Upper lobe of left lung (tissue), 4 donors: ENCODE data around the gene RAB11FIP4.

Experiments
- POLR2A ChIP-seq, 4 donors: fragments of 450-650 bp; IDR thresholded peaks; one replicate each; pipeline ENCODE4 v1.5.1; 2016 to 2017; ENCODE audit warnings: antibody characterized with exemption in 4 of 4, mild to moderate bottlenecking in 2 of 4
- TF ChIP-seq, protein P1 (sequence below), 6 experiments: fragments of 450-650 bp in 4 of 6; fragments of 200-600 bp in 2 of 6; sonication (generic) in 2 of 6; IDR thresholded peaks; one replicate each; pipeline ENCODE4 v1.5.1; 2016 to 2019; ENCODE audit warnings: antibody characterized with exemption in 6 of 6

DNA sequence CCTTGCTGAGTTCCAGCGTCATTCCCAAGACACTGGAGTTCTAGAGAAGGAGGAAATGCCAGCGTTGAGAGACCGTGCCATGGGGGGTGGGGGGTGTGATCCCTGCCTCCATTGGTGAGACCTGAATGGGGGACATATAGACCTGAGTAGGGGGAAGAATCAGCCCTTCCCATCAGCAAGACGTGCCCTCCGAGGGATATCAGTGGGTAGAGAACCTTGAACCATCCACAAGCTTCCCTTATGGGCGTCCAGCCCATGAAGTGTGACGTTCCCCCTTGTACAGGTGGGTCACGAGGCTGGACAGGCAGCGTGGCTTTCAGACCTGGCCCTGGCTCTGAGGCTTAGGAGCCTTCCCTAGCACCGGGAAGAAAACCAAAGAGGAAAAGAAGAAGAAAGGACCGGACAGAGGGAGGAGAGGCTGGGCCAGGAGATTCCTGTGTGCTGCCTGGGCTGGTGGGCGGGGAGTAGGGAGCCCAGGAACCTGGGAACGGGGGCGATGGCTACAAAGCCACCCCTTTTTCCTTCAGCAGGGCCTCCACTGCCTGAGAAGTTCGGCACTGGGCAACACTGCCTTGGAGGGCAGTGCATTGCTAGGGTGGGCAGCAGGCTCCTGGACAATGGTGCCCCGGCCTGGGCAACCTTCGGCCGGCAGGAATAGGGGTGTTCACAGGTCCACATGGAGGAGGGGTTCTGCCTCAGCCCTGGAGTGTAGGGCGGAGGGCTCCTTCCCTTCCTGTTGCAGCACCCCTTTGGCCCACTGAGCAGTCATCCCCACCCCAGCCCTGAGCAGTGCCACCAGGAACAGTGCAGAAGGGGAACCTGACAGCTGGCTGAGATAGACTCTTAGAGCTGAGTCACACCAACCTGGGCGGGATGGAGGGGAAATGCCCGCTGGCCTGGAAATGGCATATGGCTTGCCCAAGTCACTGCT is 7.2 kb downstream of the RAB11FIP4 start:
- TF ChIP-seq, protein P1, sequence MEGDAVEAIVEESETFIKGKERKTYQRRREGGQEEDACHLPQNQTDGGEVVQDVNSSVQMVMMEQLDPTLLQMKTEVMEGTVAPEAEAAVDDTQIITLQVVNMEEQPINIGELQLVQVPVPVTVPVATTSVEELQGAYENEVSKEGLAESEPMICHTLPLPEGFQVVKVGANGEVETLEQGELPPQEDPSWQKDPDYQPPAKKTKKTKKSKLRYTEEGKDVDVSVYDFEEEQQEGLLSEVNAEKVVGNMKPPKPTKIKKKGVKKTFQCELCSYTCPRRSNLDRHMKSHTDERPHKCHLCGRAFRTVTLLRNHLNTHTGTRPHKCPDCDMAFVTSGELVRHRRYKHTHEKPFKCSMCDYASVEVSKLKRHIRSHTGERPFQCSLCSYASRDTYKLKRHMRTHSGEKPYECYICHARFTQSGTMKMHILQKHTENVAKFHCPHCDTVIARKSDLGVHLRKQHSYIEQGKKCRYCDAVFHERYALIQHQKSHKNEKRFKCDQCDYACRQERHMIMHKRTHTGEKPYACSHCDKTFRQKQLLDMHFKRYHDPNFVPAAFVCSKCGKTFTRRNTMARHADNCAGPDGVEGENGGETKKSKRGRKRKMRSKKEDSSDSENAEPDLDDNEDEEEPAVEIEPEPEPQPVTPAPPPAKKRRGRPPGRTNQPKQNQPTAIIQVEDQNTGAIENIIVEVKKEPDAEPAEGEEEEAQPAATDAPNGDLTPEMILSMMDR (IDR thresholded peaks at IDR 0.05) = no peak
- TF ChIP-seq POLR2A (IDR thresholded peaks at IDR 0.05) = no peak
